ENCODE data around the gene RHCG. TPM values are rescaled to one million over a fixed set of nuclear protein-coding genes. Genes with fewer than 3 reads are reported as not detected.
"Not testable (repeated sequence)": the region's sequence is repeated elsewhere in the genome, so short reads cannot be mapped to it uniquely, and the experiment has no call there.

The RHCG gene
- total RNA-seq, 1 experiment from 2014 or later, result not detected

GRCh38 chr15:89472785-89473256, 23.6 kb downstream of the RHCG start:
- Histone ChIP-seq H3K4me2 (ENCODE audit: low read length) (no peak overlapping the region), H3F3A (ENCODE audit: low read length, unreplicated experiment) (no peaks in the 10 kb centered on the region), H3K4me3 (ENCODE audit: low read length) (no peak overlapping the region), H3K27ac (ENCODE audit: low read length) (no peak overlapping the region), H2AFZ (ENCODE audit: low read length) (no peak overlapping the region), H3K36me3 (ENCODE audit: low read depth, low read length) (no peaks in the 10 kb centered on the region), H3K9ac (ENCODE audit: low read length) (no peak overlapping the region), H3K79me2 (ENCODE audit: low read length) (no peaks in the 10 kb centered on the region), H4K20me1 (ENCODE audit: low read length) (no peaks in the 10 kb centered on the region), H3K4me1 (ENCODE audit: insufficient read depth, low read length) (peaks cover 12% of the 10 kb centered on the region), H3K27me3 (ENCODE audit: low read length) (no peaks in the 10 kb centered on the region), H3K9me2 (replicated peaks; ENCODE audit: low read length) (no peaks in the 10 kb centered on the region), H3K9me3 (ENCODE audit: low read length) (no peaks in the 10 kb centered on the region)
- no TSS peak for BruUV-seq (replicated peaks)
- TF ChIP-seq CTCF (conservative IDR thresholded peaks at IDR 0.05; ENCODE audit: low read depth, low read length), result peak; percentile 93
- no peak for TF ChIP-seq EZH2 (IDR thresholded peaks at IDR 0.05; ENCODE audit: low read length, unreplicated experiment)
- intact Hi-C loops (cut with micrococcal nuclease), result loop anchor here (1.0 to 5.0 kb wide), 4 partner anchors 31 to 116 kb away; no protein-coding TSS in a partner anchor
- DNase-seq, result peak; percentile 75
- ChIA-PET CTCF (interaction anchor here (1.0 to 1.6 kb wide), 2 partner anchors 30 to 114 kb away, joined by 3 to 4 read pairs; no protein-coding TSS in a partner anchor), POLR2A (ENCODE audit: unreplicated experiment) (interaction anchor here (0.5 kb wide), 1 partner anchor 34 kb away, joined by 5 read pairs; no protein-coding TSS in a partner anchor)
- ATAC-seq, result peak; percentile 82

GRCh38 chr15:89469426-89470096, 26.8 kb downstream of the RHCG start:
- no peaks in the 10 kb centered on the region for H3K9me3 ChIP-seq (ENCODE audit: low read length)
- intact Hi-C loops (cut with micrococcal nuclease), result loop anchor here (5.0 kb wide), 1 partner anchor 37 kb away; no protein-coding TSS in a partner anchor
- no peaks in the 10 kb centered on the region for H4K20me1 ChIP-seq (ENCODE audit: low read length)
- TF ChIP-seq CTCF (conservative IDR thresholded peaks at IDR 0.05; ENCODE audit: low read depth, low read length) (no peak), EZH2phosphoT487 (IDR thresholded peaks at IDR 0.05; ENCODE audit: borderline replicate concordance, low read length) (no peak), EZH2 (IDR thresholded peaks at IDR 0.05; ENCODE audit: low read length, unreplicated experiment) (no peak)
- peak overlapping the region; percentile 30 for H3K27ac ChIP-seq (ENCODE audit: low read length)
- CTCF ChIA-PET, result no interaction called here
- H3K9me2 ChIP-seq (replicated peaks; ENCODE audit: low read length), result no peaks in the 10 kb centered on the region
- no peaks in the 10 kb centered on the region for H3K79me2 ChIP-seq (ENCODE audit: low read length)
- no TSS peak for BruUV-seq (replicated peaks)
- H3K4me2 ChIP-seq (ENCODE audit: low read length), result peak overlapping the region; percentile 50
- no peaks in the 10 kb centered on the region for H3K36me3 ChIP-seq (ENCODE audit: low read depth, low read length)
- POLR2A ChIA-PET (ENCODE audit: unreplicated experiment), result no interaction called here
- no peaks in the 10 kb centered on the region for H3F3A ChIP-seq (ENCODE audit: low read length, unreplicated experiment)
- H3K9ac ChIP-seq (ENCODE audit: low read length), result no peak overlapping the region
- H3K27me3 ChIP-seq (ENCODE audit: low read length), result no peaks in the 10 kb centered on the region
- no peak overlapping the region for H2AFZ ChIP-seq (ENCODE audit: low read length)
- DNase-seq (no peak), ATAC-seq (no peak)
- H3K4me1 ChIP-seq (ENCODE audit: insufficient read depth, low read length), result peaks cover 12% of the 10 kb centered on the region
- no peak overlapping the region for H3K4me3 ChIP-seq (ENCODE audit: low read length)

- H2AFZ ChIP-seq (ENCODE audit: low read length), result peak overlapping the region; percentile 31; the same call in 1 of the 2 replicates
- not testable (repeated sequence) for H3K4me3 ChIP-seq (ENCODE audit: low read length)
Observed at GRCh38 chr15:89468813-89469212, 27.6 kb downstream of the RHCG start.

More at GRCh38 chr15:89468813-89469212, 27.6 kb downstream of the RHCG start:
- H3K36me3 ChIP-seq (ENCODE audit: low read depth, low read length); H4K20me1 ChIP-seq (ENCODE audit: low read length); intact Hi-C loops (cut with micrococcal nuclease); H3K27me3 ChIP-seq (ENCODE audit: low read length); H3K79me2 ChIP-seq (ENCODE audit: low read length); BruUV-seq (replicated peaks); H3K9me2 ChIP-seq (replicated peaks; ENCODE audit: low read length); POLR2A ChIA-PET (ENCODE audit: unreplicated experiment); H3K9ac ChIP-seq (ENCODE audit: low read length); H3F3A ChIP-seq (ENCODE audit: low read length, unreplicated experiment); CTCF ChIA-PET; H3K9me3 ChIP-seq (ENCODE audit: low read length): not testable (repeated sequence)
- ATAC-seq, result peak; percentile 76
- Histone ChIP-seq H3K4me1 (ENCODE audit: insufficient read depth, low read length) (peaks cover 12% of the 10 kb centered on the region), H3K4me2 (ENCODE audit: low read length) (peak overlapping the region; percentile 50), H3K27ac (ENCODE audit: low read length) (peak overlapping the region; percentile 30)
- peak; percentile 70 for DNase-seq
